Memory B cell (primary cell): ENCODE results near the gene SOX6.
"Not testable (repeated sequence)": the region's sequence is repeated elsewhere in the genome, so short reads cannot be mapped to it uniquely, and the experiment has no call there.

Experiments
- ATAC-seq: fragments of 150-1000 bp; cut with Tn5 transposase; 2 replicates; pipeline ENCODE4 v1.10.0; 2021; ENCODE audit warnings: low read depth, mild to moderate bottlenecking, moderate library complexity
- DNase-seq, 2 donors: peaks; one replicate each; pipeline ENCODE4 v3.0.0; 2022; ENCODE audit warnings: low spot score in 2 of 2
- H3K27ac Mint-ChIP-seq: one replicate; pipeline ENCODE4 v1.8.0; 2022; ENCODE audit warnings: mild to moderate bottlenecking, moderate library complexity, mixed read lengths
- H3K27me3 Mint-ChIP-seq: one replicate; pipeline ENCODE4 v1.8.0; 2022; ENCODE audit warnings: mixed read lengths
- H3K36me3 Mint-ChIP-seq: one replicate; pipeline ENCODE4 v1.8.0; 2022; ENCODE audit warnings: mild to moderate bottlenecking, mixed read lengths
- H3K4me1 Mint-ChIP-seq: one replicate; pipeline ENCODE4 v1.8.0; 2022; ENCODE audit warnings: mixed read lengths
- H3K4me3 Mint-ChIP-seq: one replicate; pipeline ENCODE4 v1.8.0; 2022; ENCODE audit warnings: mild to moderate bottlenecking, moderate library complexity, mixed read lengths
- H3K9me3 Mint-ChIP-seq: one replicate; pipeline ENCODE4 v1.8.0; 2022; ENCODE audit warnings: mixed read lengths

The SOX6 gene

GRCh38 chr11:16141614-16142013 is 214.7 kb downstream of the SOX6 start:
- H3K36me3 Mint-ChIP-seq, H3K9me3 Mint-ChIP-seq, H3K27ac Mint-ChIP-seq, H3K27me3 Mint-ChIP-seq, DNase-seq, H3K4me1 Mint-ChIP-seq, ATAC-seq, H3K4me3 Mint-ChIP-seq: not testable (repeated sequence)

- ATAC-seq, H3K4me1 Mint-ChIP-seq, H3K9me3 Mint-ChIP-seq, H3K27ac Mint-ChIP-seq, H3K27me3 Mint-ChIP-seq, H3K36me3 Mint-ChIP-seq, H3K4me3 Mint-ChIP-seq, DNase-seq: not testable (repeated sequence)
Measured at GRCh38 chr11:16141162-16141561, 215.2 kb downstream of the SOX6 start.

- H3K27me3 Mint-ChIP-seq, result no peaks in the 10 kb centered on the region
- no peak for DNase-seq
- no peak overlapping the region for H3K4me3 Mint-ChIP-seq
- peaks cover 2% of the 10 kb centered on the region for H3K9me3 Mint-ChIP-seq
- H3K36me3 Mint-ChIP-seq, result no peaks in the 10 kb centered on the region
- no peak for ATAC-seq
- no peak overlapping the region for H3K27ac Mint-ChIP-seq
- H3K4me1 Mint-ChIP-seq, result no peaks in the 10 kb centered on the region
Measured at GRCh38 chr11:16136792-16137390, 219.5 kb downstream of the SOX6 start.

GRCh38 chr11:16133867-16134266 is 222.5 kb downstream of the SOX6 start:
- Mint-ChIP-seq H3K27me3 (no peaks in the 10 kb centered on the region), H3K36me3 (no peaks in the 10 kb centered on the region), H3K4me1 (no peaks in the 10 kb centered on the region), H3K27ac (no peak overlapping the region), H3K4me3 (no peak overlapping the region), H3K9me3 (peaks cover 4% of the 10 kb centered on the region)
- ATAC-seq (no peak), DNase-seq (no peak)

- no peaks in the 10 kb centered on the region for H3K36me3 Mint-ChIP-seq
- peaks cover 7% of the 10 kb centered on the region for H3K9me3 Mint-ChIP-seq
- no peak for ATAC-seq
- no peaks in the 10 kb centered on the region for H3K27me3 Mint-ChIP-seq
- no peaks in the 10 kb centered on the region for H3K4me1 Mint-ChIP-seq
- no peak overlapping the region for H3K27ac Mint-ChIP-seq
- no peak for DNase-seq
- no peak overlapping the region for H3K4me3 Mint-ChIP-seq
Measured at GRCh38 chr11:16127732-16128131, 228.6 kb downstream of the SOX6 start.

- DNase-seq (no peak), ATAC-seq (no peak)
- Mint-ChIP-seq H3K4me3 (no peak overlapping the region), H3K27me3 (no peaks in the 10 kb centered on the region), H3K27ac (no peak overlapping the region), H3K9me3 (peaks cover 5% of the 10 kb centered on the region), H3K36me3 (no peaks in the 10 kb centered on the region), H3K4me1 (no peaks in the 10 kb centered on the region)
Measured at GRCh38 chr11:16126362-16126761, 230.0 kb downstream of the SOX6 start.

GRCh38 chr11:16125796-16126195 is 230.6 kb downstream of the SOX6 start:
- Mint-ChIP-seq H3K27ac (no peak overlapping the region), H3K27me3 (no peaks in the 10 kb centered on the region), H3K36me3 (no peaks in the 10 kb centered on the region), H3K9me3 (peaks cover 4% of the 10 kb centered on the region), H3K4me3 (no peak overlapping the region), H3K4me1 (no peaks in the 10 kb centered on the region)
- no peak for DNase-seq
- no peak for ATAC-seq

GRCh38 chr11:16124390-16124789 is 232.0 kb downstream of the SOX6 start:
- no peak for ATAC-seq
- H3K27ac Mint-ChIP-seq, result no peak overlapping the region
- no peaks in the 10 kb centered on the region for H3K4me1 Mint-ChIP-seq
- peaks cover 6% of the 10 kb centered on the region for H3K9me3 Mint-ChIP-seq
- H3K36me3 Mint-ChIP-seq, result no peaks in the 10 kb centered on the region
- no peak for DNase-seq
- no peaks in the 10 kb centered on the region for H3K27me3 Mint-ChIP-seq
- no peak overlapping the region for H3K4me3 Mint-ChIP-seq

- Mint-ChIP-seq H3K4me3 (no peak overlapping the region), H3K9me3 (peaks cover 6% of the 10 kb centered on the region), H3K4me1 (no peaks in the 10 kb centered on the region), H3K36me3 (no peaks in the 10 kb centered on the region), H3K27me3 (no peaks in the 10 kb centered on the region), H3K27ac (no peak overlapping the region)
- DNase-seq (no peak), ATAC-seq (no peak)
Measured at GRCh38 chr11:16121853-16122252, 234.5 kb downstream of the SOX6 start.

GRCh38 chr11:16120008-16120407 is 236.3 kb downstream of the SOX6 start:
- H3K9me3 Mint-ChIP-seq, result peaks cover 4% of the 10 kb centered on the region
- ATAC-seq (no peak), DNase-seq (no peak)
- H3K4me3 Mint-ChIP-seq, result no peak overlapping the region
- H3K27me3 Mint-ChIP-seq, result no peaks in the 10 kb centered on the region
- H3K4me1 Mint-ChIP-seq, result no peaks in the 10 kb centered on the region
- no peaks in the 10 kb centered on the region for H3K36me3 Mint-ChIP-seq
- H3K27ac Mint-ChIP-seq, result no peak overlapping the region

GRCh38 chr11:16117989-16118756 is 238.2 kb downstream of the SOX6 start:
- no peaks in the 10 kb centered on the region for H3K27me3 Mint-ChIP-seq
- ATAC-seq (no peak), DNase-seq (no peak)
- H3K9me3 Mint-ChIP-seq, result peaks cover 3% of the 10 kb centered on the region
- no peaks in the 10 kb centered on the region for H3K4me1 Mint-ChIP-seq
- H3K36me3 Mint-ChIP-seq, result no peaks in the 10 kb centered on the region
- no peak overlapping the region for H3K4me3 Mint-ChIP-seq
- H3K27ac Mint-ChIP-seq, result no peak overlapping the region

GRCh38 chr11:16114978-16115871 is 241.1 kb downstream of the SOX6 start:
- Mint-ChIP-seq H3K27me3 (no peaks in the 10 kb centered on the region), H3K4me3 (no peak overlapping the region), H3K4me1 (no peaks in the 10 kb centered on the region), H3K27ac (no peak overlapping the region), H3K9me3 (peaks cover 4% of the 10 kb centered on the region), H3K36me3 (no peaks in the 10 kb centered on the region)
- no peak for ATAC-seq
- DNase-seq, result no peak

GRCh38 chr11:16114431-16114830 is 241.9 kb downstream of the SOX6 start:
- Mint-ChIP-seq H3K9me3 (peaks cover 2% of the 10 kb centered on the region), H3K36me3 (no peaks in the 10 kb centered on the region), H3K4me3 (no peak overlapping the region)

GRCh38 chr11:16111690-16112089 is 244.7 kb downstream of the SOX6 start:
- Mint-ChIP-seq H3K27ac (no peak overlapping the region), H3K4me3 (no peak overlapping the region), H3K27me3 (no peaks in the 10 kb centered on the region), H3K36me3 (no peaks in the 10 kb centered on the region), H3K4me1 (no peaks in the 10 kb centered on the region), H3K9me3 (peaks cover 3% of the 10 kb centered on the region)
- ATAC-seq (no peak), DNase-seq (no peak)

More at GRCh38 chr11:16114431-16114830, 241.9 kb downstream of the SOX6 start:
- no peaks in the 10 kb centered on the region for H3K4me1 Mint-ChIP-seq
- H3K27me3 Mint-ChIP-seq, result no peaks in the 10 kb centered on the region
- ATAC-seq (no peak), DNase-seq (no peak)
- no peak overlapping the region for H3K27ac Mint-ChIP-seq
